ENCODE results near the gene UBE2D2. TPM values are rescaled to one million over a fixed set of nuclear protein-coding genes. Genes with fewer than 3 reads are reported as not detected.
A peak's percentile ranks its signal among the peaks of the same experiment; 100 is the strongest.

UBE2D2 gene
- total and polyA plus RNA-seq, 2 of the 13 experiments (the other 11 are each of a cell fraction or from before 2014, with no cell fraction given): 79.1 to 109 TPM

GRCh38 chr5:139637438-139638089 lies 76.4 kb downstream of the UBE2D2 start (continued):
- TF ChIP-seq ARID5B (CRISPR knock-in tag; IDR thresholded peaks at IDR 0.05) (peak; percentile 54), NCOA1 (CRISPR knock-in tag; IDR thresholded peaks at IDR 0.05) (no peak; the same call in 1 of the 2 replicates), HDAC6 (IDR thresholded peaks at IDR 0.05; ENCODE audit: low read depth, low read length) (no peak), YEATS4 (CRISPR knock-in tag; IDR thresholded peaks at IDR 0.05; ENCODE audit: borderline replicate concordance) (peak; percentile 73), GLI4 (CRISPR knock-in tag; IDR thresholded peaks at IDR 0.05; ENCODE audit: borderline replicate concordance) (no peak), SIX4 (CRISPR knock-in tag; IDR thresholded peaks at IDR 0.05) (peak; percentile 50; the same call in 1 of the 2 replicates), FOXA1 (IDR thresholded peaks at IDR 0.05) (no peak), FOXA1 (CRISPR knock-in tag; IDR thresholded peaks at IDR 0.05) (no peak; the same call in 1 of the 2 replicates), TRIM24 (CRISPR knock-in tag; IDR thresholded peaks at IDR 0.05) (no peak), ELK4 (CRISPR knock-in tag; IDR thresholded peaks at IDR 0.05; ENCODE audit: borderline replicate concordance) (no peak), MEIS1 (CRISPR knock-in tag; IDR thresholded peaks at IDR 0.05; ENCODE audit: borderline replicate concordance) (peak; percentile 66; the same call in 1 of the 2 replicates), ZNF253 (CRISPR knock-in tag; IDR thresholded peaks at IDR 0.05; ENCODE audit: borderline replicate concordance) (no peak), ZNF530 (CRISPR knock-in tag; IDR thresholded peaks at IDR 0.05; ENCODE audit: low read depth) (no peak), IRF9 (CRISPR knock-in tag; IDR thresholded peaks at IDR 0.05; ENCODE audit: borderline replicate concordance) (no peak; the same call in 1 of the 2 replicates), POLR2A (IDR thresholded peaks at IDR 0.05; ENCODE audit: insufficient read depth in 1 of 2, low read depth in 2 of 2, low read length in 2 of 2) (no peak), KDM5B (CRISPR knock-in tag; IDR thresholded peaks at IDR 0.05; ENCODE audit: borderline replicate concordance) (peak; percentile 83; the same call in 1 of the 2 replicates), ZNF598 (CRISPR knock-in tag; IDR thresholded peaks at IDR 0.05; ENCODE audit: borderline replicate concordance) (peak; percentile 89; the same call in 1 of the 2 replicates), PCBP1 (IDR thresholded peaks at IDR 0.05; ENCODE audit: borderline replicate concordance, low read depth, low read length) (peak; percentile 72; the same call in 1 of the 2 replicates), MIXL1 (CRISPR knock-in tag; IDR thresholded peaks at IDR 0.05) (no peak), ZNF512B (CRISPR knock-in tag; IDR thresholded peaks at IDR 0.05; ENCODE audit: borderline replicate concordance) (0 out of 2 replicates have a peak, but pooled peaks have one; percentile 27)
